H1 (cell line): ENCODE measurements around the gene COL8A2. TPM values are rescaled to one million over a fixed set of nuclear protein-coding genes. Genes with fewer than 3 reads are reported as not detected.

Experiments used
- CTCF ChIA-PET: fragments of 300-600 bp; sonication (Branson Sonifier 250); formaldehyde crosslinking; loops from one replicate; lab custom pipeline; 2021; ENCODE audit not compliant: partially characterized antibody; lab: Charles Lee
- POLR2A ChIA-PET: fragments of 300-600 bp; sonication (Branson Sonifier 250); formaldehyde crosslinking; loops from one replicate; lab custom pipeline; 2021; ENCODE audit warnings: inconsistent platforms; ENCODE audit not compliant: partially characterized antibody; lab: Charles Lee
- DNase-seq, 2 experiments: peaks; one replicate each; pipeline versions ENCODE4 v3.0.0 to v3.0.0-alpha.2; 2010 to 2022; ENCODE audit warnings: low spot score in 2 of 2, low read depth in 1 of 2, mixed read lengths in 1 of 2
- FAIRE-seq: peaks from 2 replicates; lab custom pipeline; 2011; peaks lifted over from hg19 to GRCh38; lab: Jason Lieb, UNC
- H2AFZ ChIP-seq: 2 replicates; pipeline ENCODE4 v1.8.1; 2012; ENCODE audit warnings: low read length, inconsistent platforms
- H2AK5ac ChIP-seq: 2 replicates; pipeline ENCODE4 v1.6.1; 2013; ENCODE audit warnings: low read depth, low read length
- H2BK120ac ChIP-seq: replicated peaks from 2 replicates; pipeline ENCODE3; 2013; ENCODE audit warnings: low read depth, low read length, inconsistent platforms
- H2BK12ac ChIP-seq: 2 replicates; pipeline ENCODE4 v1.6.1; 2013; ENCODE audit warnings: low read depth, low read length
- H2BK15ac ChIP-seq: 2 replicates; pipeline ENCODE4 v1.6.1; 2013; ENCODE audit warnings: low read length
- H2BK20ac ChIP-seq: 2 replicates; pipeline ENCODE4 v1.6.1; 2013; ENCODE audit warnings: low read length
- H2BK5ac ChIP-seq: 2 replicates; pipeline ENCODE4 v1.6.1; 2013; ENCODE audit warnings: low read depth, low read length
- H3K14ac ChIP-seq: 2 replicates; pipeline ENCODE4 v1.6.1; 2013; ENCODE audit warnings: inconsistent platforms; ENCODE audit not compliant: insufficient read length
- H3K18ac ChIP-seq: 2 replicates; pipeline ENCODE4 v1.6.1; 2013; ENCODE audit warnings: low read length; ENCODE audit errors: extremely low read depth
- H3K23ac ChIP-seq: 2 replicates; pipeline ENCODE4 v1.6.1; 2013; ENCODE audit warnings: inconsistent platforms; ENCODE audit not compliant: insufficient read length
- H3K23me2 ChIP-seq: 2 replicates; pipeline ENCODE4 v1.6.1; 2013; ENCODE audit warnings: low read depth, low read length
- H3K27ac ChIP-seq: 2 replicates; pipeline ENCODE4 v1.6.1; 2011; ENCODE audit warnings: low read depth, low read length, inconsistent platforms
- H3K27me3 ChIP-seq, 4 experiments: replicated peaks in 1 of 4; 1 replicate in 1 of 4; 2 replicates in 3 of 4; pipeline versions ENCODE4 v1.6.1 to v1.8.1; 2011 to 2013; ENCODE audit warnings: low read length in 3 of 4, mild to moderate bottlenecking in 3 of 4, inconsistent platforms in 2 of 4, mixed read lengths in 2 of 4, moderate library complexity in 1 of 4; ENCODE audit not compliant: control insufficient read depth in 3 of 4, insufficient read depth in 3 of 4; ENCODE audit errors: extremely low read depth in 1 of 4
- H3K36me3 ChIP-seq, 4 experiments: 2 replicates each; pipeline versions ENCODE4 v1.6.1 to v1.8.1; 2011 to 2013; ENCODE audit warnings: mild to moderate bottlenecking in 4 of 4, low read length in 3 of 4, moderate library complexity in 2 of 4, control low read depth in 1 of 4, inconsistent platforms in 1 of 4; ENCODE audit not compliant: insufficient read depth in 4 of 4, control insufficient read depth in 2 of 4
- H3K4ac ChIP-seq: replicated peaks from 2 replicates; pipeline ENCODE3; 2013; ENCODE audit warnings: low read length, low read depth, mixed read lengths, inconsistent platforms; ENCODE audit not compliant: insufficient read length
- H3K4me1 ChIP-seq, 4 experiments: replicated peaks in 1 of 4; 1 replicate in 1 of 4; 2 replicates in 3 of 4; pipeline versions ENCODE4 v1.6.1 to v1.8.1; 2011 to 2013; ENCODE audit warnings: low read length in 3 of 4, inconsistent platforms in 2 of 4, mixed read lengths in 1 of 4; ENCODE audit not compliant: insufficient read depth in 4 of 4, control insufficient read depth in 3 of 4
- H3K4me2 ChIP-seq, 2 experiments: 2 replicates each; pipeline versions ENCODE4 v1.6.1 to v1.8.1; 2011 to 2013; ENCODE audit warnings: low read depth in 2 of 2, low read length in 2 of 2, control low read depth in 1 of 2, inconsistent platforms in 1 of 2, mild to moderate bottlenecking in 1 of 2; ENCODE audit not compliant: insufficient read depth in 1 of 2
- H3K4me3 ChIP-seq, 4 experiments: fragments of 200-600, 300-600 bp in 1 of 4; sonication (generic), shearing (Covaris generic), sonication (Bioruptor Twin) in 1 of 4; 2 replicates each; pipeline versions ENCODE4 v1.5.1 to v1.8.1; 2011 to 2016; ENCODE audit warnings: low read length in 4 of 4, low read depth in 3 of 4, control low read depth in 2 of 4, inconsistent platforms in 2 of 4, mild to moderate bottlenecking in 2 of 4, mixed read lengths in 1 of 4, moderate library complexity in 1 of 4; ENCODE audit not compliant: insufficient read depth in 2 of 4; ENCODE audit errors: extremely low read depth in 1 of 4
- H3K56ac ChIP-seq: replicated peaks from 2 replicates; pipeline ENCODE3; 2013; ENCODE audit warnings: low read depth, mild to moderate bottlenecking, mixed read lengths, low read length, inconsistent platforms; ENCODE audit not compliant: insufficient read length
- H3K79me1 ChIP-seq: 2 replicates; pipeline ENCODE4 v1.6.1; 2013; ENCODE audit warnings: low read depth, low read length, control low read depth
- H3K79me2 ChIP-seq, 2 experiments: 2 replicates each; pipeline versions ENCODE4 v1.6.1 to v1.8.1; 2012 to 2013; ENCODE audit warnings: low read length in 2 of 2, mild to moderate bottlenecking in 2 of 2, inconsistent platforms in 1 of 2; ENCODE audit not compliant: insufficient read depth in 2 of 2, control insufficient read depth in 1 of 2
- H3K9ac ChIP-seq, 4 experiments: replicated peaks in 1 of 4; 1 replicate in 1 of 4; 2 replicates in 3 of 4; pipeline versions ENCODE4 v1.6.1 to v1.8.1; 2011 to 2013; ENCODE audit warnings: low read depth in 3 of 4, low read length in 3 of 4, control low read depth in 2 of 4, mild to moderate bottlenecking in 2 of 4, moderate library complexity in 2 of 4, inconsistent platforms in 1 of 4; ENCODE audit errors: extremely low read depth in 1 of 4
- H3K9me3 ChIP-seq, 2 experiments: 2 replicates each; pipeline versions ENCODE4 v1.6.1 to v1.8.1; 2012 to 2013; ENCODE audit warnings: mild to moderate bottlenecking in 2 of 2, moderate library complexity in 2 of 2, control low read depth in 1 of 2, inconsistent platforms in 1 of 2, low read depth in 1 of 2, low read length in 1 of 2, mixed read lengths in 1 of 2; ENCODE audit not compliant: insufficient read depth in 2 of 2
- H4K20me1 ChIP-seq, 2 experiments: replicated peaks in 1 of 2; 2 replicates each; pipeline versions ENCODE3 to v1.8.1; 2011 to 2013; ENCODE audit warnings: inconsistent platforms in 2 of 2, low read length in 2 of 2, mild to moderate bottlenecking in 1 of 2; ENCODE audit not compliant: insufficient read depth in 2 of 2, control insufficient read depth in 1 of 2
- H4K5ac ChIP-seq: 2 replicates; pipeline ENCODE4 v1.6.1; 2013; ENCODE audit warnings: low read length, low read depth, mixed read lengths, inconsistent platforms; ENCODE audit not compliant: insufficient read length
- H4K8ac ChIP-seq: 2 replicates; pipeline ENCODE4 v1.8.0; 2013; ENCODE audit warnings: mild to moderate bottlenecking, moderate library complexity, low read length, inconsistent platforms; ENCODE audit not compliant: insufficient read depth; ENCODE audit errors: extremely low read depth
- H4K91ac ChIP-seq: replicated peaks from 2 replicates; pipeline ENCODE3; 2013; ENCODE audit warnings: low read length, mixed read lengths, inconsistent platforms; ENCODE audit not compliant: insufficient read length
- TEAD4 ChIP-seq: IDR thresholded peaks from 2 replicates; pipeline ENCODE4 v1.6.1; 2012; ENCODE audit warnings: low read depth, low read length, inconsistent platforms, mixed read lengths
- WGBS, 2 experiments: shearing (Covaris generic) in 1 of 2; methylation state at CpG; one replicate each; pipeline versions ENCODE4 v1.1.6 to v1.1.7; 2013 to 2015; ENCODE audit warnings: low lambda C conversion rate in 2 of 2, mixed read lengths in 2 of 2, inconsistent platforms in 1 of 2, low coverage in 1 of 2, missing lambda C conversion rate in 1 of 2; ENCODE audit not compliant: insufficient replicate concordance in 2 of 2, insufficient coverage in 1 of 2, insufficient read length in 1 of 2; ENCODE audit errors: extremely low coverage in 1 of 2, missing lambda C conversion rate in 1 of 2; 5-methylcytosine and 5-hydroxymethylcytosine counted together
- polyA plus RNA-seq, 7 experiments: library from polyadenylated mRNA; depleted of rRNA in 3 of 7; stranded (reverse) in 5 of 7; unstranded in 2 of 7; fragments of >200 nt in 5 of 7; fragments of 200-250 nt in 2 of 7; gene quantifications; 1 replicate in 5 of 7; 2 replicates in 1 of 7; 4 replicates in 1 of 7; pipeline versions ENCODE4 v1.2.1 to v1.2.3, GENCODE V29; 2011 to 2013; ENCODE audit warnings: missing spikeins in 2 of 7, mixed read lengths in 2 of 7
- total RNA-seq: library from RNA; stranded (reverse); fragmentation: NEBNext Ultra II Directional; extraction: Animal tissue kit (Norgen Biotek cat#: 25700); gene quantifications from 2 replicates; pipeline ENCODE4 v1.2.1, GENCODE V29; 2021
- TF ChIP-seq, protein P1 (sequence below): IDR thresholded peaks from 2 replicates; pipeline ENCODE4 v1.6.1; 2012; ENCODE audit warnings: inconsistent platforms

The COL8A2 gene
- total and polyA plus RNA-seq, 2 of the 8 experiments (the other 6 are each of a cell fraction or from before 2014, with no cell fraction given): 2.1 to 2.8 TPM

DNA sequence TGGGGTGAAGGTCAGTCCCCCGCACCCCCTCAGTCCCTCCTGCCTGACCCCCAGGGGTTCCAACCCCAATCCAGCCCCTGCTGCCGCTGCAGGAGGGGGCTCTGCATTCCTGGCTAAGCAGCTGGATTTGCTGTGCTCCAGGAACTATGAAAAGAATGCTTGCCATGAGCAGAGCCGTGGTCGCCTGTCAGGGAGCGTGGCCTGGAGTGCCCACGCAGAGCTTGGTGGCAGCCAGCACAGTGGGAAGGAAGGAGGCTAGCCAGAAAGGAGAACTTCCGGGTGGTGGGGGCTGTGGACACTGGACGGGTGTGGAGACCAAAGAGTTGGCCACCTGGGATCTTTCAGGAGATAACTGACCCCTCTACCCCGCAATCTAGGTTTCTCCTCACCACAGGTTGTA, 5.6 kb downstream of the COL8A2 start:
- TF ChIP-seq TEAD4: peak; percentile 39; the same call in 1 of the 2 replicates
- TF ChIP-seq, protein P1, sequence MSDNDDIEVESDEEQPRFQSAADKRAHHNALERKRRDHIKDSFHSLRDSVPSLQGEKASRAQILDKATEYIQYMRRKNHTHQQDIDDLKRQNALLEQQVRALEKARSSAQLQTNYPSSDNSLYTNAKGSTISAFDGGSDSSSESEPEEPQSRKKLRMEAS: no peak
- TF ChIP-seq, all 59 proteins: peak for 1
- POLR2A ChIA-PET: interaction anchor here (0.9 to 1.1 kb wide), 2 partner anchors 8 to 13 kb away, joined by 3 read pairs; no protein-coding TSS in a partner anchor
- Histone ChIP-seq H3K79me1 (no peaks in the 10 kb centered on the region), H2BK20ac (no peak overlapping the region), H3K4ac (no peak overlapping the region), H2AK5ac (no peak overlapping the region), H4K8ac (peak overlapping the region; percentile 0; the same call in 1 of the 2 replicates), H3K23ac (no peak overlapping the region), H3K56ac (no peak overlapping the region), H2AFZ (no peak overlapping the region), H3K14ac (no peak overlapping the region), H3K23me2 (no peaks in the 10 kb centered on the region; the same call in 1 of the 2 replicates), H2BK15ac (no peak overlapping the region), H2BK5ac (no peak overlapping the region), H4K91ac (no peak overlapping the region), H4K20me1 (no peaks in the 10 kb centered on the region), H3K9me3 (no peaks in the 10 kb centered on the region), H3K27me3 (peaks cover 5 to 16% (median 13%) of the 10 kb centered on the region in 4 experiments; a peak in 6 of 7 replicates), H3K9ac (no peak overlapping the region), H3K4me1 (peaks cover 0 to 10% (median 5%) of the 10 kb centered on the region in 4 experiments; a peak in 5 of 7 replicates), H3K18ac (no peak overlapping the region), H3K79me2 (no peaks in the 10 kb centered on the region), H3K4me3 (no peak overlapping the region), H3K27ac (no peak overlapping the region), H2BK12ac (no peak overlapping the region), H3K4me2 (no peak overlapping the region), H3K36me3 (no peaks in the 10 kb centered on the region), H4K5ac (no peak overlapping the region), H2BK120ac (no peak overlapping the region)
- DNase-seq: no peak
- CTCF ChIA-PET: interaction anchor here (1.0 to 32.6 kb wide), 9 partner anchors 8 to 97 kb away, joined by 3 to 738 read pairs (median 14); partner anchors contain the start of gene TRAPPC3
- WGBS, 2 experiments: 68% methylated on average over 9 of the region's 9 CpGs; no CpG with 5 or more reads in 1 of the 2 experiments
- no peak for FAIRE-seq
